Endodermal cell (in vitro differentiated cells): ENCODE data around the gene FADS1. TPM values are rescaled to one million over a fixed set of nuclear protein-coding genes. Genes with fewer than 3 reads are reported as not detected.

Source experiments
- DNase-seq: peaks from one replicate; pipeline ENCODE4 v3.0.0-alpha.2; 2017
- H3K27ac ChIP-seq: 2 replicates; pipeline ENCODE4 v1.5.1; 2013; ENCODE audit warnings: mild to moderate bottlenecking, low read depth, low read length, moderate library complexity
- H3K27me3 ChIP-seq: 2 replicates; pipeline ENCODE4 v1.6.1; 2013; ENCODE audit warnings: mild to moderate bottlenecking, low read length, moderate library complexity; ENCODE audit not compliant: insufficient read depth, control insufficient read depth, poor library complexity, severe bottlenecking
- H3K36me3 ChIP-seq: 2 replicates; pipeline ENCODE4 v1.7.0; 2013; ENCODE audit warnings: mild to moderate bottlenecking, low read length, moderate library complexity; ENCODE audit not compliant: control insufficient read depth, insufficient read depth
- H3K4me1 ChIP-seq: one replicate; pipeline ENCODE4 v1.7.0; 2013; ENCODE audit warnings: low read length; ENCODE audit not compliant: control insufficient read depth, insufficient read depth
- H3K4me3 ChIP-seq: 2 replicates; pipeline ENCODE4 v1.5.1; 2013; ENCODE audit warnings: mild to moderate bottlenecking, low read length, moderate library complexity
- H3K9ac ChIP-seq: 2 replicates; pipeline ENCODE4 v1.6.1; 2013; ENCODE audit warnings: mild to moderate bottlenecking, low read length, moderate library complexity; ENCODE audit not compliant: poor library complexity, severe bottlenecking; ENCODE audit errors: extremely low read depth
- H3K9me3 ChIP-seq: 2 replicates; pipeline ENCODE4 v1.6.1; 2013; ENCODE audit warnings: mild to moderate bottlenecking, low read length, moderate library complexity; ENCODE audit not compliant: control insufficient read depth
- H3K27ac Mint-ChIP-seq: 2 replicates; pipeline ENCODE4 v1.8.0; 2020; ENCODE audit warnings: mixed read lengths
- H3K27me3 Mint-ChIP-seq: 2 replicates; pipeline ENCODE4 v1.8.0; 2021; ENCODE audit warnings: mild to moderate bottlenecking, mixed read lengths; ENCODE audit not compliant: insufficient read depth
- H3K36me3 Mint-ChIP-seq: 2 replicates; pipeline ENCODE4 v1.8.0; 2020; ENCODE audit warnings: low read depth, mixed read lengths
- H3K4me1 Mint-ChIP-seq: 2 replicates; pipeline ENCODE4 v1.8.0; 2020; ENCODE audit warnings: mixed read lengths
- H3K4me3 Mint-ChIP-seq: 2 replicates; pipeline ENCODE4 v1.8.0; 2020; ENCODE audit warnings: mild to moderate bottlenecking, moderate library complexity, mixed read lengths
- H3K9me3 Mint-ChIP-seq: 2 replicates; pipeline ENCODE4 v1.8.0; 2020; ENCODE audit warnings: mild to moderate bottlenecking, mixed read lengths
- CTCF ChIP-seq: fragments of 200-600 bp; sonication (generic); conservative IDR thresholded peaks from 2 replicates; pipeline ENCODE4 v1.5.0; 2021; ENCODE audit warnings: antibody characterized with exemption, mild to moderate bottlenecking
- WGBS, 2 experiments: methylation state at CpG; one replicate each; pipeline versions ENCODE4 v1.1.5 to v1.1.7; 2013; ENCODE audit warnings: missing lambda C conversion rate in 2 of 2, mixed read lengths in 1 of 2; ENCODE audit not compliant: insufficient coverage in 1 of 2, insufficient read length in 1 of 2; 5-methylcytosine and 5-hydroxymethylcytosine counted together
- total RNA-seq, 2 donors: library from RNA; stranded (reverse); fragmentation: NEBNext Ultra II Directional in 1 of 2; extraction: Animal tissue kit (Norgen Biotek cat#: 25700) in 1 of 2; gene quantifications; 2 replicates in 1 of 2; 3 replicates in 1 of 2; pipeline ENCODE4 v1.2.1, GENCODE V29; 2021

FADS1 gene
- total RNA-seq, 2 donors from 2014 or later, result 127 to 138 TPM

GRCh38 chr11:61827571-61828378 is 11.0 kb upstream of the FADS1 start, which contains the start of gene FADS2:
TSS of gene FADS2 (plus strand) at chr11:61828300. CDS start at chr11:61828391, 91 bp downstream.
- Histone ChIP-seq H3K9ac (peak within 1 kb of the TSS; percentile 86), H3K27ac (peak within 1 kb of the TSS; percentile 94), H3K27me3 (no peaks in the 10 kb centered on the region), H3K36me3 (peaks cover 14% of the 10 kb centered on the region), H3K4me1 (peaks cover 8% of the 10 kb centered on the region), H3K4me3 (peak within 1 kb of the TSS; percentile 98), H3K9me3 (no peaks in the 10 kb centered on the region)
- peak; percentile 98 for DNase-seq
- Mint-ChIP-seq H3K4me3 (peak within 1 kb of the TSS; percentile 91), H3K27me3 (no peaks in the 10 kb centered on the region), H3K9me3 (no peaks in the 10 kb centered on the region), H3K36me3 (peaks cover 14% of the 10 kb centered on the region), H3K27ac (peak within 1 kb of the TSS; percentile 95), H3K4me1 (peaks cover 36% of the 10 kb centered on the region)
- 0% methylated on average over 15 to 83 of the region's 83 CpGs for WGBS, 2 experiments
- peak; percentile 41 for TF ChIP-seq CTCF

GRCh38 chr11:61826930-61827570 is 10.2 kb upstream of the FADS1 start:
- Mint-ChIP-seq H3K4me3 (peak overlapping the region; percentile 91), H3K27ac (peak overlapping the region; percentile 94), H3K4me1 (peaks cover 32% of the 10 kb centered on the region), H3K36me3 (peaks cover 10% of the 10 kb centered on the region), H3K27me3 (no peaks in the 10 kb centered on the region), H3K9me3 (no peaks in the 10 kb centered on the region)
- DNase-seq, result no peak
- 14 to 26% methylated on average over 12 to 23 of the region's 23 CpGs for WGBS, 2 experiments
- H3K4me3 ChIP-seq, result peak overlapping the region; percentile 98
- peak overlapping the region; percentile 94 for H3K27ac ChIP-seq
- peak overlapping the region; percentile 86 for H3K9ac ChIP-seq
- H3K36me3 ChIP-seq, result peaks cover 10% of the 10 kb centered on the region
- no peaks in the 10 kb centered on the region for H3K9me3 ChIP-seq
- H3K4me1 ChIP-seq, result peaks cover 8% of the 10 kb centered on the region
- H3K27me3 ChIP-seq, result no peaks in the 10 kb centered on the region
- TF ChIP-seq CTCF, result no peak

GRCh38 chr11:61820174-61820573 is 3.4 kb upstream of the FADS1 start:
- Histone ChIP-seq H3K9me3 (no peaks in the 10 kb centered on the region), H3K36me3 (peaks cover 4% of the 10 kb centered on the region), H3K27me3 (no peaks in the 10 kb centered on the region), H3K4me3 (no peak overlapping the region), H3K9ac (no peak overlapping the region), H3K4me1 (no peaks in the 10 kb centered on the region), H3K27ac (no peak overlapping the region)
- Mint-ChIP-seq H3K36me3 (peaks cover 7% of the 10 kb centered on the region), H3K4me1 (peaks cover 6% of the 10 kb centered on the region), H3K4me3 (no peak overlapping the region), H3K27ac (no peak overlapping the region), H3K9me3 (no peaks in the 10 kb centered on the region), H3K27me3 (no peaks in the 10 kb centered on the region)
- no peak for TF ChIP-seq CTCF
- no peak for DNase-seq
- WGBS, 2 experiments, result 83 to 100% methylated on average over 2 of the region's 2 CpGs
